Islet of Langerhans (tissue), 1 donor: Measurements from ENCODE around the gene RAB5A.
"Not testable (repeated sequence)": the region's sequence is repeated elsewhere in the genome, so short reads cannot be mapped to it uniquely, and the experiment has no call there.

Experiments
- FAIRE-seq: peaks from one replicate; lab custom pipeline; 2011; peaks lifted over from hg19 to GRCh38; lab: Jason Lieb, UNC

Gene RAB5A

DNA sequence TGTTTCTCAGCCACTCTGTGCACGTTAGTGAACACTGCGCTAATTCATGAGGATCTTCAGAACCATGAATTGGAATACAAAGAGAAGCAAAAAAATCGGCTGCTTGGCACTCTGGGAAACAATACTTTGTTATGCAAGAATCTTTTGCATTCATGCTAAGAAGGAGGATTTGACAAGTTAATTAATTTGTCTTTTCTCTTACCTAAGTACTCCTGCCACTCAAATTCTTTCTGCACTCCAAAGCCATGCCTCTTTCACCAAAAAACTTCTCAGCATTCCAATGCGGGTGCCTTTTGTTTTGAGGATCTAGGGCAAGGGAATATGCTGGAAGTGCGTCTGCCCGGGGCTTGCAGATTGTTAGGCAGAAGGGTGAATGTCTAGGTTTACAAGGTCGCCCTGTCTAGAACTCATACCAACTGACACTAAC is 82.0 kb downstream of the RAB5A start:
- FAIRE-seq: no peak

DNA sequence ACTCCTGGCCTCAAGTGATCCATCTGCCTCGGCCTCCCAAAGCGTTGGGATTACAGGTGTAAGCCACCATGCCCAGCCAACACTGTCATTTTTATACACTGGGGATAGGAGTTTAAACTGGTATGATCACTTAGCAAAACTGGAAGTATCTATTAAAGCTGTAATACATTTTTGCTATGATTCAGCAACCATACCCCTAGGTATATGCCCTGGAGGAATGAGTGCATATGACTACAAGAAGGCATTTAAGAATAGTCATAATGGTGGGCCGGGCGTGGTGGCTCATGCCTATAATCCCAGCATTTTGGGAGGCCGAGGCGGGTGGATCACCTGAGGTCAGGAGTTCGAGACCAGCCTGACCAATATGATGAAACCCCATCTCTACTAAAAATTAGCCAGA is 85.0 kb downstream of the RAB5A start:
- not testable (repeated sequence) for FAIRE-seq
